NOMO-1 treated with dmso at 0.1 percent for 144 hours (cell line): ENCODE results near the gene EPHA8.

ENCODE experiments used
- DNase-seq: peaks from one replicate; lab custom pipeline; 2025; ENCODE audit not compliant: unreplicated experiment; lab: John Stamatoyannopoulos, UW

The EPHA8 gene

GRCh38 chr1:22535399-22535798 is 27.9 kb upstream of the EPHA8 start:
- DNase-seq: no peak

- no peak for DNase-seq
These were observed 26.8 kb upstream of the EPHA8 start for GRCh38 chr1:22536506-22536905.

DNA sequence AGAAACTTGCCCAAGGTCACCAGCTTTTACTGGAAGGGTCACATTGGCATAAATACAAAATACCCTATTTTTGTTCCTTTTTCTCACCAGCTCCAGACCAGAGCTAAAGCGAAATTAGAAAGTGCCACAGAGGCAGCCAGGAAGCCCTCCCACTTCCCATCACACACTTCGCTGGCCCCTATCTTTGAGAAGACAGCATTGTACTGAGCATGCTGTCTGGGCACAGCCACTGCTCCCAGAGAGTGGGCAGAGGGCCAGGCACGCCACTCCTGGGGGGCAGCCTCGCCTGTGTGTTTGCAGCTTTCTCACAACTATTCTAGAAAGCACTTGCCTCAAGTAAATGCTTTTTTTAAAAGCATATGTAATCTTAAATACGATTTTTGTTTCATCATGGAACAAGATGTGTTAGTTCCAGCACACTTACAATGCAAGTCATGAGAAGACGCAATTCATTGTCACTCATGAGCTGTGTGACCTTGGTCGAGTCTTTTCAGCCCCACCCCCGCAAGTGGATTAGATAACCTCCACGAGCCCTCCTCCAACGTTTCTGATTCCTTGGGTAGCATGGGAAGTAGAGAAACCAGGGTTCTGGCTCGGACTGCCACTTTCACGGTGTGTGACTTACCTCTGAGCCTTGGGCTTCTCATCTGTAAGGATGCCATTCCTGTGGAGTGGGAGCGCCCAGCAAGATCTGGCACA is 25.7 kb upstream of the EPHA8 start:
- DNase-seq: no peak

- DNase-seq: no peak
These were observed 23.7 kb upstream of the EPHA8 start for GRCh38 chr1:22539510-22540118.

DNA sequence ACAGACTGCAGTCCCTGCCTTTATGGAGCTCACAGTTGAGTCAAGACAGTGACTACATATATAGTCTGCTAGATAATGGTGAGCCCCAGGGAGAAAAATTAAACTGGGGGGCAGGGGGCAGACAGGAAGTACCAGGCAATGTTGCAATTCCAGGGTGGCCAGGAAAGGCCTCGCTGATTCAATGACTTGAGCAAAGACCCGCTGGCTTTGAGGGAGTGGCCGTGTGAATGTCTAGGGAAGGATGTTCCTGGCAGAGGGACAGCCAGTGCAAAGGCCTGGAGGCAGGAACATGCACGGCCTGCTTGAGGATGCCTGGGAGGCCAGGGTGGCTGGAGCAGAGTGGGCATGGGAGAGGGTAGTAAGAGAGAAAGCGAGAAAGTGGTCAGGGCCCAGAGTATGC is 23.0 kb upstream of the EPHA8 start:
- DNase-seq: no peak

DNA sequence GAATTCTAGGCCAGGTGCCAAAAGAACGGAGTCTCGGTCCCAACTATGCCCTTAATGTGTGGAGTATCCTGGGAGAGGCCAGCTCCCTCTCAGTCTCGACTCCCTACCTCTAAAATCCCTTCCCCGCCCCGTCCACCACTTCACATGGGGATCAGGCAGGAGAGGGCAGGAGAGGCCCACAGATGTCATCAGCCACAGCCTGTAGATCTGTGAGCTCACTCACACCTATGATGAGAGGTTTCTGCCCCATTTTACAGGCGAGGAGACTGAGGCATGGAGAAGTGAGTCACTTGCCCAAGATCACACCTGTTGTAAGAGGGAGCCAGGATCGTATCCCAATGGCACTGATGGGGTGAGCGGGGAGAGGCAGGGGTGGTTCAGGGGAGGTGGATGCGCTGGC is 20.4 kb upstream of the EPHA8 start:
- no peak for DNase-seq

DNA sequence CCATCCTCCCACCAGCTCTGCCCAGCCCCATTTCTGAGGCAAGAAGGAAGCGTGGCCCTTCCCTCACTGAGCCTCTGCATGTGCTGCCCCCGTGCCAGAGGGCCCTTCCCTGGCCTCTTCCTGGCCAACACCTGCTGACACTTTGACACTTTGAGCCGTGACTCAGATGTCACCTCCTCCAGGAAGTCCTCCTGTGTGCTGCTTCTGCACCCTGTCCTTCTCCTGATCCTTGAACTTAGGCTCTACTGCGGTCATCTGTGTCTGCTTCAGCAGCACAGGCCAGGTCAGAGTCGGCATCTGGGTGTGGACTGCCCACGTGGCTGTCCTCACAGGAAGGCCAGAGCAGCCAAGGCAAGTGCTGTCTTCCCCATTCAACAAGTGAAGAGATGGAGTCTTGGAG is 19.6 kb upstream of the EPHA8 start:
- DNase-seq: no peak

- DNase-seq: no peak
These were observed 18.7 kb upstream of the EPHA8 start for GRCh38 chr1:22544606-22545005.

DNA sequence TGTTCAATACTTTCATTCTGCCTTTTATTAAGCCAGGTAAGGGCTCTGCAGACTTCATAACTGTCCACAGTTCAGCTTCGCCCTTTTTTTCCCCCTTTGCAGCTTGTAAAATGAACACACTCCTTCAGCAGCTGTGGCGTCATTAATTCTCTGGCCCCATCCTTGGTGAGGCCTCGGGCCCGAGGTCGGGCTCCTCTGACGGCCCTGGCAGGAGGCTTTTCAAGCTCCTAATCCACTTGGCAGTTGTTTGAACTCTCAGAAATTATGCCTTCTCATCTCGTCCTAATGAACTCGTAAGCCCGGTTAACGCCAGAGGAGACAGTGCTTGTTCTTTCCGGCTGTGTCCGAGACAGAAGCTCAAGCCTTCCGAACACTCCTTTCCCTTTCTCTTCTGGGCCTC is 18.1 kb upstream of the EPHA8 start:
- DNase-seq: no peak

- no peak for DNase-seq
These were observed 16.0 kb upstream of the EPHA8 start for GRCh38 chr1:22547186-22547817.

DNA sequence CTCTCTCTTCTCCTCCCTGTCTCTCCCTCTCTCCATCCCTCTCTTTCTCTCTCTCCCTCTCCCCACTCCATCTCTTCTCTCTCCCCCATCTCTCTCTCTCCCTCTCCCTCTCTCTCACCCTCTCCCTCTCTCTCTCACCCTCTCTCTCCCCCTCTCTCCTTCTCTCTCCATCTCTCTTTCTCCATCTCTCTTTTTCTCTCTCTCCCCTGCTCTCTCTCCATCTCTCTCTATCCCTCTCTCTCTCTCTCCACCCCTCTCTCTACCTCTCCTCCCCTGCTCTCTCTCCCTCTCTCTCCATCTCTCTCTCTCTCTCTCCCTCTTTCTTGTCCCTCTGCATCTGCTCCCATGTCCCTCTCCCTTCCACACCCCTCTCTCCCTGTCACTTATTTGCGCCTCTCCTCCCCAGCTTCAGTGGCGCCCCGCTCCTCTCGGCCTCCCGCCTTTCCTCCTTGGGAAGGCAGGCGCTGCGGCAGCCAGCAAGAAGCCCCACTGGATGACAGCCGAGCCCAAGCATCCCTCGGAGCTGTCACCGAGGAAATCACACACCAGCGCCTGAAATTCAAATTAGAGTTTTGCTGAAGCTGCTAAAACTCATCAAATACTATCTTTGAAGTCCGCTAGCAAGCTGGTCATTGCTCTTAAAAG is 15.3 kb upstream of the EPHA8 start:
- no peak for DNase-seq

DNA sequence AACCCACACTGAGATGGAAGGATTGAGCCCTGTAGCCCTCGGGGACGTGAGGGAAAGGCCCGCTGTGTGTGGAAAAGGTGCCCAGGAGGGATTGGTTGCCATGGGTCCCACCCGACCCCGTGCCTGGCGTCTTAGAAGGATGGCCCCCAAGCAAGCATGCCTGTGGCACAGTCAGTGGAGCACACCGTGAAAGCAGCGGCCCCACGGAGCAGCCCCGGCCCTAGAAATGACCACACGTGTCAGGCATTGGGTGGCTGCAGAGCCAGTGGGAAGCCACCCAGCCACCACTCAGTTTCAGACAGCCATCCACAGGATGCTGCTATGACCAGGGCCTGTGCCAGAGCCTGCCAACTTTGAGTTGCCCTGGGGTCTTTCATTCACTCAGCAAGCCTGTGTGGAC is 13.3 kb upstream of the EPHA8 start:
- no peak for DNase-seq

GRCh38 chr1:22551591-22551990 is 11.7 kb upstream of the EPHA8 start:
- no peak for DNase-seq

DNA sequence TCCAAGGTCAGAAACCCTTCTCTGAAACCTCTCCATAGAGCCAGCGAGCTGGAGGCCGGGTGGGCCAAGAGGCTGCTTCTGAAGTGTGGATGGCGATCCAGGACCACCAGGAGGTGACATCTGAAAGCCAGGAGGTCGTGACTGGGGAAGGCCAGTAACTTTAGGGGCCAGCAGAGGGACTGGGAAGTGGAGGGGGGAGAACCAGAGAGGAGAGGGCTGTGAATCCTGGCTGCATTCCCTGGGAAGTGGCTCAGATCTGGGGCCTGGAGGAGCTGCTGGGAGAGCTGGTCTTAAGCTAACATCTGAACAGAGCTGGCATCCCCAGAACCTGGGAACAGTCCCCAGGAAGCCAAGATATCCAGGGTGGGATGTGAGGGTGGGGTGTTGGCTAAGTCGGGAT is 11.3 kb upstream of the EPHA8 start:
- DNase-seq: no peak

GRCh38 chr1:22553104-22553880 is 10.0 kb upstream of the EPHA8 start:
- DNase-seq: no peak

- DNase-seq: no peak
These were observed 9.2 kb upstream of the EPHA8 start for GRCh38 chr1:22553991-22554522.

- no peak for DNase-seq
These were observed 8.0 kb upstream of the EPHA8 start for GRCh38 chr1:22555371-22555656.

DNA sequence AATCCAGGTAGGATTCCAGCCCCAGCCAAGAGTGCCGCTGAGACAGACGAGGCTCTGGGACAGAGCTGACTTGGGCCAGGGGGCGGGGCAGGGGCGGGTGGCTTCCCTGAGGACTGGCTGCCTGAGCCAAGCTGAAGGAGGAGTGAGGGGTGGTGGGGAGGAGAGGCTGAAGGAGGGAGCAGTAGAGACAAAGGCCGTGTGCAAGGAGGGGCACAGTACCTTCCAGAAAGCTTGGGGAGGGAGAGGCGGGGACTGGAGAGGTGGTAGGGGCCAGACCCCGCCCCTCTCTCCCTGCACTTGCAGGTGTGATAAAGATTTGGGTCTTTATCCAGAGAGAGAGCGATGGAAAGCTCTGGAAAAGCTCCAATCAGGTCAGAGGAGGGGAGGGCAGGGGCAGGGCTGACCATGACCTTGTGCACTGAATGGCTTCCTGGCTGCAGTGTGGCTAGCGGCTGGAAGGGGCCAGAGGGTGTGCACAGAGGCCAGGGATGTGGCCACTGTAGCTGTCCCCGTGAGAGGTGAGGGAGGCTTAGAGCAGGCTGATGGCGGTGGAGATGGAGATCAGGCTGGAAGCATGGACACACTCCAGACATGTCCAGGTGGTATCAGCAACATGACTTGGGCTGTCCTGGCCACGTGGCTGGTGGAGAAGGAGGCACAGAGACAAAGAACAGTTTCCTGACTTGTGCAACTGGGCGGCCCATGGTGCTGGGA is 6.7 kb upstream of the EPHA8 start:
- DNase-seq: no peak

GRCh38 chr1:22557341-22557950 is 5.8 kb upstream of the EPHA8 start:
- no peak for DNase-seq
